Fibroblast of the conjunctiva (primary cell): Measurements from ENCODE around the gene LRP5.
A peak's percentile ranks its signal among the peaks of the same experiment; 100 is the strongest.

Experiments used
- DNase-seq: peaks from one replicate; pipeline ENCODE4 v3.0.0-alpha.2; 2010; ENCODE audit warnings: low read depth

LRP5 gene

DNA sequence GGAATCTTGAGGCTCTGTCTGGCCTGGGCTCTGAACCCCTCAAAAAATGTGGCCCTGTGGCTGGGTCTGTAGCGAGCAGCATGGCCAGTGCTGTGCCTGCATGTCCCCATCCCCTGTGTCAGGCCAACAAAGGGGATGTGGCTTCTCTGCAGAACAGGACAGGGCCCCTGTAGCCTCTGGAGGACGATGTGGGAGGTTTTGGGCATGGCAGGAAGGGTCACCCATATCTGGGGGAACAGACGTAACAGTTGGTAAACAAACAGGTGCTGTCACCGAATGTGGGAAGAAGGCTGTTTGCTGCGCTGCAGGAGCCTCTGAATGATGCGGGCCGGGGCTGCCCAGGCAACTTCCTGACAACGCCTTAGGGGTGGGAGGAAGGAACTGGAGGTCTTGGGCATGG is 35.0 kb downstream of the LRP5 start:
- no peak for DNase-seq

DNA sequence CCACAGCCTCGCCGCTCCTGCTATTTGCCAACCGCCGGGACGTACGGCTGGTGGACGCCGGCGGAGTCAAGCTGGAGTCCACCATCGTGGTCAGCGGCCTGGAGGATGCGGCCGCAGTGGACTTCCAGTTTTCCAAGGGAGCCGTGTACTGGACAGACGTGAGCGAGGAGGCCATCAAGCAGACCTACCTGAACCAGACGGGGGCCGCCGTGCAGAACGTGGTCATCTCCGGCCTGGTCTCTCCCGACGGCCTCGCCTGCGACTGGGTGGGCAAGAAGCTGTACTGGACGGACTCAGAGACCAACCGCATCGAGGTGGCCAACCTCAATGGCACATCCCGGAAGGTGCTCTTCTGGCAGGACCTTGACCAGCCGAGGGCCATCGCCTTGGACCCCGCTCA is 35.5 kb downstream of the LRP5 start:
- DNase-seq: no peak

DNA sequence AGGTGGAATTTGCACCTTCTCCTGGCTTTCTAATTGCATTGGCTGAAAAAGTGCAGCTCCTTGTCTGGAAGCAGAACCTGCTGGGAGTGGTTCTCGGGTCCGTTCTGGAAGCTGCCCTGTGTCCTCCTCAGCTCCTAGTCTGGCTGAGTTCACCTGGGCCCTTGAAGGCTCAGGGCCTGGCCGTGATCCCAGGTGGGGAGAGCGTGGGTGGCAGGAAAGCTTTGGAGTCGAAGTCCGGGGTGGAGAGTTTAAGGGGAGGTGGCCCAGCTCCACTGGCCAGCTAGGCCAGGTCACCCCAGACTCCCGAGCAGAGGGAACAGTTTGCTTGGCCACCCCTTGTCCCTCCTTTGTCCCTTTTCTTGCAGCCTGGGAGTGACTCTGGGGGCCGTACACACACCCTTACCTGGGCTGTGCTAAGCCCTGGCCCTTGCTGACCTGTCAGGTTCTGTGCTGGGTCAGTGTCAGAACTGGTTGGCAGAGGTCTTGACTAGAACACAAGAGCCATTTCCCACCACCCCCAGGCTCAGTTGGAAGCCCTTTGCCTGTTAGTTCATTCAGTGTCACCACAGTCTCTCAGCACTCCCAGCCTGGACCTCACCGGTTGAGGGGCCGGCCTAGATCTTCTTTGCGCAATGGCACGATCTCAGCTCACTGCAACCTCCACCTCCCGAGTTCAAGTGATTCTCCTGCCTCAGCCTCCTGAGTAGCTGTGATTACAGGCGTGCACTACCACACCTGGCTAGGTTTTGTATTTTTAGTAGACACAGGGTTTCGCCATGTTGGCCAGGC is 37.3 kb downstream of the LRP5 start:
- DNase-seq: no peak

DNA sequence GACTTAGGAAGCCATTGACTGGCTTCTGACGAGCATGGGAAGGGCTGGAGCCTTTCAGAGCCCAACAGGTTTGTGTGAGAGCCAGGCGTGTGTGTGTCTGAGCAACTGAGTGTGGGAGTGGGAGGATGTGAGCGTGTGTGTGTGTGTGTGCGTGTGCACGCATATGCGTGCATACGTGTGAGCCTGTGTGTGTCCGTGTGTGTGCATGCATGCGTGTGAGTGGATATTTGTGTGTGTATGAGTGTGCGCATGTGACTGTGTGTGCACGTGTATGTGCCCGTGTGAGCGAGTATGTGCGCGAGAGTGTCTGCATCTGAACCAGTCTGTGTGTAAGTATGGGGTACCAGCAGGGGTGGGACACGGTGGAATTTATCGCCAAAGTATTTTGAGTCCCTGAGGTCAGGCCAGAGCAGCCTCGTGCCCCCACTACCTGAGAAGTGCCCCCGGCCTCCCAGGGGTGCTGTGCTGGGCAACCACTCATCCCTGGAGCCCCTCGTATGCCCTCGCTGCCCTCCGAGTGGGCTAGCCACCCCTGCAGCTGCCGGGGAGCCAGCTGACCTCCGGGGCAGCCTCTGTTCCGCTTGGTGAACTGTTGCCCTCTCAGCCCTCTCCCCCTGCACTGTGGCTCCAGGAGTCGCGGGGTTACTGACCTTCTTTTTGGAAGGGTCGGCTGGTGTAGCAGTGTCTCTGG is 38.5 kb downstream of the LRP5 start:
- DNase-seq: no peak

DNA sequence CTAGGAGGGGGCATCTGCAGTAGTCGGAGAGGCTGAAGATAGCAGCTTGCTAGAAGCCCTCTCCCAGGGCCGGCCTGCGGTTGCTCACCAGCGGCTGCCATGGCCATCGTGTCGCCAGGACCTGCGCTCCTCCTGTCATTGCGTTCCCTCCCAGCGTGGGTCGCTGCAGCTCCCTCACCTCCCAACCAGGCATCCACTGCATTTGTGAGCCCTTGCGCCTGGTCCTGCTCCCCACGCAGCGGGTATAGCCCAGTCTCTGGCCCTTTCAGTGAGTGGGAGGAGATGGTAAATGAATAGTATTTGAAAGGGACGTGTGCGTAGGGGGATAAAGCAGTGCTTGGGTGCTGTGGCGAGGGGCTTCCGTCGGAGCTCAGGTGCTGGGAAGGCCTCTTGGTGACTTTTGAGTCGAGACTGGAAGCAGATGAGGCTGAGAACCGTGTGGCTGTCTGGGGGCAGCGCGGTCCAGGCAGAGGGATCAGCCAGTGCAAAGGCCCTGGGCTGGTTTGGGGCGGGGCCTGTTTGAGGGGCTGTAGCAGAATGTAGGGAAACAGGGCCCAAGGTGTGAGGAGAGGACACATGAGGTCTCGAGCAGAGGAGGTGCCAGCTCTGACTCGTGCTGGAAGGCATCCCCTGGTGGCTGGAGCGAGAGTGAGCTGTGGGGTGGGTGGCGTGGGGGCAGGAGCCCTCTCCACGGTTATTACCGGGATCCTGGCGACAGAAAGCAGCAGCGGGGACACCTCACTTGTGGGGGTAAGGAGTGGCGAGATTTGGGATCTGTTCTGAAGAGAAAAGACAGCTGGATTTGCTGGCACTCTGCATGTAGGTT is 39.3 kb downstream of the LRP5 start:
- DNase-seq: no peak

DNA sequence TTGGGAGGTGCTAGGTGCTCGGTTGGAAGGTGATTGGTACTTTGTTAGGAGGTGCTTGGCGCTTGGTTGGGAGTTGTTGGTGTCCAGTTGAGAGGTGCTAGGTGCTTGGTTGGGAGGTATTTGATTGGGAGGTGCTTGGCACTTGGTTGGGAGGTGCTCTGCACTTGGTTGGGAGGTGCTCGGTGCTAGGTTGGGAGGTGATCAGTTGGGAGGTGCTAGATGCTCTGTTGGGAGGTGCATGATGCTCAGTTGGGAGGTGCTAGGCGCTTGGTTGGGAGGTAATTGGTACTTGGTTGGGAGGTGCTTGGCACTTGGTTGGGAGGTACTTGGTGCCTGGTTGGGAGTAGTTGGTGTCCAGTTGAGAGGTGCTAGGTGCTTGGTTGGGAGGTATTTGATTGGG is 40.2 kb downstream of the LRP5 start:
- no peak for DNase-seq

DNA sequence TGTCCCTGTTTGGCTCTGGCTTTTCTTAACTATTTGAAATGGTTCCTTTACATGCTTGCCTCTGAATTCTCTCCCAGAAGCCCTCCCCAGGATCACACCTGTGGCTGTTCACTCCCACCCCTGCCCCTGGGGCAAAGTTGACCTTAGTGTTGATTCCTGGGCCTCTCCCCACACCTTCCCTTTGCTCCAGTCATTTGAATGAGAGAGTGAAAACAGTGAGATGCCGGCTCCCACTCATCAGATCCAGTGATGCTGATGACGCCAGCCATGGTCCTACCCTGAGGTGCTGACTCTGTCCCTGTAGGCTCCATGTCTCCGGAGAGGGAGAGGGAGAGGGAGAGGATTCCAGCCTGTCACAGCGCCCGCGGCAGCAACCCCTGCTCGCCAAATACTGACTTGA is 40.7 kb downstream of the LRP5 start:
- no peak for DNase-seq

DNA sequence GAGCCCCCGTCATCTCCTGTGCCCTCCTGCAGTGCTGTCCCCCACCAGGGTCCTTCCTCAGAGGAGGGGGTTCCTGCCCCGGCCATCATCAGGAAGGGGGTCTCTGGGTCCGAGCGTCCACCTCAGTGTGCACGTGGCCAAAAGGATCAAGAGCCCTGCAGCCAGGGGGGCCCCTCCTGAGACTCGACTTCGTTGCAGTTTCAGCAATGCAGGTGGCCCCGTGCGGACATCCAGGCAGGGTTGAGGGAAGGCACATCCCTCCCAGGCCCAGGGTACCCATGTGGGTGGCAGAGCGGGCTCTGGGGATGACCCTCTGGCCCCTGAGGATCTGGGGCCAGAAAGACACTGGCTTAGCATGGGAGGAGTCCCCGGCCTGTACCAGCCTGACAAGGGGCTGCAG is 41.3 kb downstream of the LRP5 start:
- no peak for DNase-seq

DNA sequence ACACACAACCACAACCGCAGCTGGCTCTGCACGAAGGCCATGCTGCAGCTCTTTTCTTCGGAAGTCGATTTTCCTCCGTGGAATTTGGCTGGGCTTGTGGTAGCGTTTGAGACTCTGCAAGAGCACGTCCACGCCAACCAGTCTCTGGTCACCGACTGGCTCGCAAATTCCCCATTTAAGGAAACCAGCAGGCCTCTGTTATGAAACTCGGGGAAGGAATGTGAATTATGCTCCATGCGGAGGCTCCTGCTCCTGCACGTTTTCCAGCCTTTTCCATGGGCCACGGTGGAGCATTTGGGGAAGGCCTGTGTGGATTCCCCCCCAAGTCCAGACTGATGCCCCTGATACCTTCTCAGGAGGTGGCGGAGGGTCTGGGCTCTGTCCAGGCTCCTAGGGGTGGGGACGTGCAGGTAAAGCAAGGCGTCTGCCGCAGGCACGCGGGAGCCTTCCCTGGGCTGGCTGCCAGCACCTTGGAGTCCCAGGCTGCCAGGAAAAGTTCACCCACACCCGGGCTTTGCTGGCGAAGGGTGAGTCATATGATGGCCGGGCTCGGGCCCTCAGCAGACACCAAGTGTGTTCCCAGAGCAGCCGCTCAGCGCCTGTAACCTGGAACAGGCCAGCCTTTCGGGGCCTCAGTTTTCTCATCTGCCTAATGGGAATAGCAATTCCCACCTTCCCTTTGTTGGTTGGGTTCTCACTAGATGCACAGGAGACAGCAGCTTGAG is 41.9 kb downstream of the LRP5 start:
- DNase-seq: peak; percentile 53

DNA sequence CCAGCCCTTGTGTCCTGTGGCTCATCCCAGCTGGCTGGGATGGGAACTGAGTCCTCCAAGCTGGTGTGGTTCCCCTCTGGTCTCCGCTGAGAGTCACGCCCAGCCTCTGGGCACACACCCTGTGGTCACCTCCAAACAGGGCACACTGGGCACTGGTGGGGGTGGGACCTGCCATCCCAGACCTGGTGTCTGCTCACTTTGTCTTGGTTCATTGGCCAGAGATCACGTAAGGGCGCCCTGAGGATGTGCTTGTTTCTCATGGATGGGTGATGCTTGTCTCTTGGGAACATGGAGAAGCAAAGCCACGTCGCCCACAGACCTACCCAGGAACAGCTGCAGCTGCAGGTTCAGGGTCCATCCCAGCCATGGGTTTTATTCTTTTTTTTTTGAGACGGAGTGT is 43.1 kb downstream of the LRP5 start:
- DNase-seq: no peak

DNA sequence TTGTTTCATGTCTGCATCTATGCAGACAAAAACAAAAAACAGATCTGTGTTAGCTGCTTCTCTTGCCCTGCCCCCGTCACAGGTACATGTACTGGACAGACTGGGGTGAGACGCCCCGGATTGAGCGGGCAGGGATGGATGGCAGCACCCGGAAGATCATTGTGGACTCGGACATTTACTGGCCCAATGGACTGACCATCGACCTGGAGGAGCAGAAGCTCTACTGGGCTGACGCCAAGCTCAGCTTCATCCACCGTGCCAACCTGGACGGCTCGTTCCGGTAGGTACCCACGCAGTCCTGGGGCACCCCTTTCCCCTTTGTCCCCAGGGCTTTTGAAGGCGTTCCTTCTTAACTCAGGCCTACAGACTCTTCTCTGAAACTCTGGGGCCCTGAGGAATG is 45.2 kb downstream of the LRP5 start:
- DNase-seq: no peak

DNA sequence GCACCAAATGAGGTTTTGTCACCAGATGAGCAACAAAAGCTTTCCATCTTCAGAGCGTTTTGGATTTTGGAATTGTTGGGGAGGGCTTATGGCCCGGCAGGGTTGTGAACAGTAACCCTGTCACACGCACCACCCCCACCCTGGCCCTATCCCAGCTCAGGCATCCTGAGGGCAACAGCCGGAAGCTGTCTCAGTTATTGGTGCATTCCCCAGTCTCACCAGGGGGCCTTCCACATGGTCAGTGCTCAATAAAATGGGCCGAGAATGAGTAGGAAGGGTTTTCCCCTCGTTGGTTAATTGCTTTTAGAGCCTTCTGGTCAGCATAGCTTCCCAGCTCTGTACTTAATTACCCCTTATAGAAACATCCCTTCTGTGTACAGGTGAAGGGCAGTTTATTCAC is 46.0 kb downstream of the LRP5 start:
- no peak for DNase-seq

DNA sequence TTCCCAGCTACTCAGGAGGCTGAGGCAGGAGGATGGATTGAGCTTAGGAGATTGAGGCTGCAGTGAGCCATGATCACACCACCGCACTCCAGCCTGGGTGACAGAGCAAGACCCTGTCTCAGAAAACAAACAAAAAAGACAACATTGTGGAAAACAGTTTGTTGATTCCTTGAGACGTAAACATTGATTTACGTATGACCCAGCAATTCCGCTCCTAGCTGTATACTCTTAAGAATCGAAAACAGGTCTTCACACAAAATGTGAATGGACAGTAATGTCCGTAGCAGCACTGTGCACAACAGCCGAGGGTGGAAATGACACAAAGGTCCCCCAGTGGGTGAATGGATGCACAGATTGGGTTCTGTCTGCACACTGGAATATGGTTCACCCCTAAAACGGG is 49.3 kb downstream of the LRP5 start:
- DNase-seq: no peak

DNA sequence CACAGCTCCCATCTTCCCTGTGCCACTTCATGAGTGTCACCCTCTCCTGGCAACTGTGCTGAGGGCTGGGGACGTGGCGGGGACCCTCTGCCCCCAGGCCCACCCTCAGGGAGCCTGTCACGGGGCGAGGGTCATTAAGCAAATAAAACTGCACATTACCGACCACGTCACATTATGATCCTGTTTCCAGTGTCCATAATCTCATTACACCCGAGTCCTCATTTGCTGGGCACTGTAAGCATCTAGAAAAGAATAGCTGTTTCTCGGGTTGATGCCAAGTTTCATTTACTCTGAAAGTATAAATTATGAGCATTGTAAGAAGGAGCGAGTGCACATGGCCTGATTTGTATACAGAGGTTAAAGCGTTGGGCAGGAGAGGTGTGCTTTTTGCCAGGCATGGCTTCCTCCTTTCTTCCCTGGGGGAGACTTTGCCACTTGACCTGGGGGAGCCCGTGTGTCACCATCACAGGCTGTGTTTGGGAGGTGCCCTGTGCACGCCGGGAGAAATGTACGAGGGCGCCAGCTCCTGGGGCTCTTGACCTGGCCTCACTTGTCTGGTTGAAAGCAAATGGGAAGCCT is 50.5 kb downstream of the LRP5 start:
- DNase-seq: no peak

DNA sequence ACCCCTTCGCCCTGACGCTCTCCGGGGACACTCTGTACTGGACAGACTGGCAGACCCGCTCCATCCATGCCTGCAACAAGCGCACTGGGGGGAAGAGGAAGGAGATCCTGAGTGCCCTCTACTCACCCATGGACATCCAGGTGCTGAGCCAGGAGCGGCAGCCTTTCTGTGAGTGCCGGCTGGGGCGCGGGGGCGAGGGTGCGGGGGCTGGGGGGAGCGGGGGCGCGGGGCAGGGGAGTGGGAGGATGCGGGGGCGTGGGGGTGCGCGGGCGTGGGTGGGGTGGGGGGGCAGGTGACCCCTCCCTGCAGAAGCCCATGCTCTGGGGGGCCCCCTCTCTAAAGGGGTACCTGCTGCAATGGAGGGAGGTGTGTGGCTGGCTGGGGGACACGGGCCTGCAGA is 51.4 kb downstream of the LRP5 start:
- DNase-seq: no peak

DNA sequence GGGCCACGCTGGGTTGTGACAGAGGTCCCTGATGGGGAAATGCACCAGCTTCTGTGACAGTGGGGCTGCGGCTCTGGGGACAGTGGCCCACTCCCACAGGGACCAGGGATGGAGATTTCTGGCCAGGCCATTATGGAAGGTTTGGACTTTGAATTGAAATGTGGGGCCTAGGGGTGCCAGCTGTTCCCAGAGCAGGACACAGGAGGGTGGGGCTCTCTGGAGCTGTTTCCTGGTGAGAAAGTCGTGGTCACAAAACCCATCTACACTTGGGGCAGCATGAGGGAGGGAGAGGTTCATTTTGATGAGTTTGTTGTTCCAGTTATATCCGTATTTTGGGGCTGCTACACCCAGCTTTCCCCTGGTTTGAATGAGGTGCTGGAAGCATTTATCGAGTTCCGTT is 52.2 kb downstream of the LRP5 start:
- no peak for DNase-seq

DNA sequence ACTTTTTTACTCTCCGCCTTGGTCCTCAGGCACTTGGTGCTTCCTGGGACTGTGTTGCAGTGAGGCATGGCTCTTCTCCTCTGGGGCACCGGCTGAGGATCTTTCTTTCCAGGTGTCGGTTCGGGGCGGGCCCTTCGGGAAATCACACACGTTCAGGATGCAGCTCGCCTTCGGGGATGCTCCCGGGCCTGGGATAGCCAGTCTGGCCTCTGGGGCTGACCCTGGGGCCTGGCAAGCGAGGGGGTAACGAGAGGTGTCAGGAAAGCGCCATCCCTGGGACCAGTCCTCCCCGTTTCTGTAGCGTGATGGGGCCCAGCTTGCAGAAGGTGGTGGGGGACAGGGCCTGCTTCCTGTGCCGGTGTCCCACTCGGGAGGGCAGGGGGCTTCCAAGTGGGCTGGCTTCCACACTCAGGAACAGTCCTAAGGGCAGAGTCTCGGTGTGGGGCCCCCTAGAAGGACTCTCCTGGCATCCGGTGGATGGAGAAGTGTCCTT is 53.6 kb downstream of the LRP5 start:
- DNase-seq: no peak

DNA sequence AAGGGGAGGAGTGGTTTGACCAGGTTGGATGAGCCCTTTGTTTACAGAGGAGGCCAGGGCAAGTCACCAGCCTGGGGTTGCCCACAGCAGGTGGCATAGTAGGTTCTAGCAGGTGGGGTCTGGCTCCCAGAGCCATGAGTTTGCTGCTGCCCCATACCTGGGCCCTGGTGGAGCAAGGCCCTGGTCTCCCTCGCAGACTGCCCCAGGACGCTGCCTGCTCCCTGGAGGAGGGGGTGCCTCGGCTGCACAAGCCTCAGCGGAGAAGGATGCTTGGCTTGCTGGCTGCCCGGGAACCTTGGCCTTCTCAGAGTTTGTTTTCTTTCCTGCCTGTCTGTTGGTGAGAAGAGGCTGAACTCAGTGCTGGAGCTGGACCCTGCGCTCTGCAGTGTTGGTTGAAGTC is 54.9 kb downstream of the LRP5 start:
- no peak for DNase-seq

DNA sequence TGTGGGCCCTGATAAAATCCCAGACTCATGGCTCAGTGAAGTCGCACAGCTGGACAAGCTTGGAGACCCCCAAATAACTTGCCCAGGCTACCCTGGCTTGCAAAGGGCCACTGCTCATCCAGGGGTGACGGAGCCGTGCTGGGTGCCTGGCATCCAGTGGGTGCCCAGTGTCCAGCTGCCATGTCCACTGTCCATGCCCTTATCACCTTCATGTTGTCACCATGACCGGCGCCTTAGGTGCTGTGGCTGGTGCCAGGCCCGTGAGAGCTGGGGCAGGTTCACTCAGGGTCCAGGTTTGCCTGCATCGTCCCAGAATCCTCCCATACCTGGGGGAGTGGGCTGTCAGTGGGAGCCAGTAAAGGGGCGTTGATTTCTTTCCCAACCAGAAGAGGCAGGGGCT is 57.4 kb downstream of the LRP5 start:
- no peak for DNase-seq

DNA sequence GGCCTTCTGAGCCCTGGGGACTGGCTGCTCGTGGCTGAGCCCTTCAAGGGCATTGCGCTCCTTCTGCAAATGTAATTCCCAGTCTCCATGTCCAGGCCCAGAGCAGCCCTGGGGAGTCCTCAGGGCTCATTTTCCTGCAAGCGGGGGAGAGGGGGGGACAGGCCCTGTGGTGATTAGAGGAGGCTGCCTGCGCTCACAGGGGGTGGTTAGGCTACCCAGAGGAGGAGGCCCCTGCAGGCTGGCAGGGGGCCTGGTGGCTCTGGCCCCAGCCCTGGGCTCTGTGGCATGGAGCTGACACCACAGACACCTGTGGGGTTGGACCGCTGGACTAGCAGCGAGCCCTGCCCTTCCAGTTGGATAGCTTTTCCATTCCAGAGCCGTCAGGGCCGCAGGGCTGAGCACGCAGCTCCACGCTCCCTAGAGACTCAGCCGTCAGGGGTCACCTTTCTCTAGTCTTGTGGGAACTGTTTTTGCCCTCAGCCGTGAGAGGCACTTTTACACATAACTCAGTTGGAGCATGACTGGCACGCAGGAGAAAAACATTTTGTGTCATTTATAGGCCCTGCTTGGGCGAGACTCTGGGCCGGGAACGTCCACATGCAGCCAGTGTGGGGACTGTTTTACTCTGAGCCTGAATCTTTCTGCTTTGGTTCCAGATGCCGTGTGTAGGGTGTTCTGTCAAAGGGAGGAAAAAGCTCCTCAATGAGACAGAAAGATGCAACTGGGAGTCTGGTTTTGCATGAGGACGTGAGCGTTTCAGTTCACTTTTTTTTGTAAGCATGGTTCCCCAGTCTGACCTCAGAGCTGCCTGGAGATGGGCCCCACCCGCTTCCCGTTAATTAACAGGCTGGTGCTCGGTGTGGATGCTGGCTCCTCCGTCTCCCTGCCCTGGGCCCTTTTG is 58.1 kb downstream of the LRP5 start:
- DNase-seq: no peak
